Hepatocyte (in vitro differentiated cells): ENCODE results near the gene DENND4C.

Experiments used
- EZH2 ChIP-seq: fragments of 200-600 bp; sonication (generic); IDR thresholded peaks from 2 replicates; pipeline ENCODE4 v1.6.1; 2016; ENCODE audit warnings: antibody characterized with exemption, mild to moderate bottlenecking, borderline replicate concordance
- EZH2phosphoT487 ChIP-seq: fragments of 200-600 bp; sonication (generic); IDR thresholded peaks from one replicate; pipeline ENCODE4 v1.6.1; 2018; ENCODE audit warnings: antibody characterized with exemption, mild to moderate bottlenecking, low read depth, moderate library complexity; ENCODE audit not compliant: unreplicated experiment, severe bottlenecking
- TF ChIP-seq, protein P1 (sequence below): fragments of 200-600 bp; sonication (generic); IDR thresholded peaks from 2 replicates; pipeline ENCODE4 v1.5.1; 2016; ENCODE audit warnings: antibody characterized with exemption, mild to moderate bottlenecking; ENCODE audit not compliant: poor library complexity

DNA sequence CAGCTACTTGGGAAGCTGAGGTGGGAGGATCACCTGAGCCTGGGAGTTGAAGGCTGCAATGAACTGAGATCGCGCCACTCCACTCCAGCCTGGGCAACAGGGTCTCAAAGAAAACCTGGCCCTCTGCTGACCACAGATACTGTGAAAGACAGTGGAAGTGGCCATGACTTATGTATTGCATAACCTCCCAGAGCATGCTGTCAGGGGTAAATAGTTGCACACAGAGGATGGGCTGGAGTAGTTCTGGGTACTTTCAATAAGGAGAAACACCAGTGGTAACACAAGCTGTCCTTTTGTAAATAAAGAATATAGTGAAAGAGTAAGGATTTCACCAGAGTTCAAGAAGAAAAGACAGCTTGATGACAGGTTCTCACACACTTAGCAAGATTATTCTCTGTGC is 180.1 kb downstream of the DENND4C start:
- no peak for TF ChIP-seq EZH2phosphoT487
- TF ChIP-seq, protein P1, sequence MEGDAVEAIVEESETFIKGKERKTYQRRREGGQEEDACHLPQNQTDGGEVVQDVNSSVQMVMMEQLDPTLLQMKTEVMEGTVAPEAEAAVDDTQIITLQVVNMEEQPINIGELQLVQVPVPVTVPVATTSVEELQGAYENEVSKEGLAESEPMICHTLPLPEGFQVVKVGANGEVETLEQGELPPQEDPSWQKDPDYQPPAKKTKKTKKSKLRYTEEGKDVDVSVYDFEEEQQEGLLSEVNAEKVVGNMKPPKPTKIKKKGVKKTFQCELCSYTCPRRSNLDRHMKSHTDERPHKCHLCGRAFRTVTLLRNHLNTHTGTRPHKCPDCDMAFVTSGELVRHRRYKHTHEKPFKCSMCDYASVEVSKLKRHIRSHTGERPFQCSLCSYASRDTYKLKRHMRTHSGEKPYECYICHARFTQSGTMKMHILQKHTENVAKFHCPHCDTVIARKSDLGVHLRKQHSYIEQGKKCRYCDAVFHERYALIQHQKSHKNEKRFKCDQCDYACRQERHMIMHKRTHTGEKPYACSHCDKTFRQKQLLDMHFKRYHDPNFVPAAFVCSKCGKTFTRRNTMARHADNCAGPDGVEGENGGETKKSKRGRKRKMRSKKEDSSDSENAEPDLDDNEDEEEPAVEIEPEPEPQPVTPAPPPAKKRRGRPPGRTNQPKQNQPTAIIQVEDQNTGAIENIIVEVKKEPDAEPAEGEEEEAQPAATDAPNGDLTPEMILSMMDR, result no peak
- TF ChIP-seq EZH2, result no peak
